Loucy (cell line): Measurements from ENCODE around the gene FKBP5.

ENCODE experiments used
- H2AFZ ChIP-seq: fragments of 200-600 bp; sonication (generic); 2 replicates; pipeline ENCODE4 v1.6.0; 2016; ENCODE audit warnings: antibody characterized with exemption, mild to moderate bottlenecking, low read length, moderate library complexity
- H3F3A ChIP-seq: fragments of 200-600 bp; 2 replicates; pipeline ENCODE4 v1.6.0; 2016; ENCODE audit warnings: antibody characterized with exemption, low read depth, mild to moderate bottlenecking
- H3K27me3 ChIP-seq: fragments of 200-600 bp; sonication (generic); 2 replicates; pipeline ENCODE4 v1.6.1; 2014; ENCODE audit warnings: low read length, mild to moderate bottlenecking; ENCODE audit not compliant: insufficient read depth, poor library complexity, severe bottlenecking
- H3K36me3 ChIP-seq: fragments of 200-600 bp; sonication (generic); 2 replicates; pipeline ENCODE4 v1.6.1; 2016; ENCODE audit warnings: low read length; ENCODE audit not compliant: insufficient read depth
- H3K4me1 ChIP-seq: fragments of 200-600 bp; sonication (generic); 2 replicates; pipeline ENCODE4 v1.5.1; 2014; ENCODE audit warnings: low read length, mild to moderate bottlenecking; ENCODE audit not compliant: insufficient read depth, poor library complexity, severe bottlenecking
- H3K4me2 ChIP-seq: fragments of 200-600 bp; sonication (generic); 2 replicates; pipeline ENCODE4 v1.6.0; 2014; ENCODE audit warnings: antibody characterized with exemption, low read length, low read depth, mild to moderate bottlenecking; ENCODE audit not compliant: poor library complexity, severe bottlenecking
- H3K4me3 ChIP-seq: fragments of 200-600 bp; sonication (generic); 2 replicates; pipeline ENCODE4 v1.5.1; 2014; ENCODE audit warnings: low read length, mild to moderate bottlenecking, mixed read lengths; ENCODE audit not compliant: poor library complexity, severe bottlenecking
- H3K79me2 ChIP-seq: fragments of 200-600 bp; sonication (generic); 2 replicates; pipeline ENCODE4 v1.6.1; 2014; ENCODE audit warnings: low read length; ENCODE audit not compliant: insufficient read depth
- H3K9ac ChIP-seq: fragments of 200-600 bp; sonication (generic); 2 replicates; pipeline ENCODE4 v1.6.0; 2014; ENCODE audit warnings: mild to moderate bottlenecking, low read depth, low read length, moderate library complexity; ENCODE audit not compliant: poor library complexity, severe bottlenecking
- H3K9me2 ChIP-seq: fragments of 200-600 bp; sonication (generic); replicated peaks from 2 replicates; pipeline ENCODE4 v1.6.1; 2016; ENCODE audit warnings: low read depth, low read length, mixed read lengths
- H3K9me3 ChIP-seq: fragments of 200-600 bp; sonication (generic); 2 replicates; pipeline ENCODE4 v1.6.1; 2014; ENCODE audit warnings: mild to moderate bottlenecking, antibody characterized with exemption, low read length, low read depth; ENCODE audit not compliant: insufficient read depth
- H4K20me1 ChIP-seq: fragments of 200-600 bp; sonication (generic); 2 replicates; pipeline ENCODE4 v1.6.0; 2014; ENCODE audit warnings: antibody characterized with exemption, low read length, mild to moderate bottlenecking; ENCODE audit not compliant: insufficient read depth, poor library complexity, severe bottlenecking
- EZH2phosphoT487 ChIP-seq: fragments of 200-600 bp; IDR thresholded peaks from 2 replicates; pipeline ENCODE4 v1.6.1; 2018; ENCODE audit warnings: antibody characterized with exemption, mild to moderate bottlenecking, moderate library complexity, borderline replicate concordance
- TF ChIP-seq, protein P1 (sequence below): fragments of 200-600 bp; sonication (generic); conservative IDR thresholded peaks from 2 replicates; pipeline ENCODE4 v1.5.1; 2014; ENCODE audit warnings: mild to moderate bottlenecking, antibody characterized with exemption, low read length

The FKBP5 gene

GRCh38 chr6:35678814-35679213 is 9.9 kb downstream of the FKBP5 start:
- no peaks in the 10 kb centered on the region for H3K27me3 ChIP-seq
- no peak overlapping the region for H2AFZ ChIP-seq
- peaks cover 14% of the 10 kb centered on the region; the same call in 1 of the 2 replicates for H3K36me3 ChIP-seq
- no peak for TF ChIP-seq EZH2phosphoT487
- TF ChIP-seq, protein P1, sequence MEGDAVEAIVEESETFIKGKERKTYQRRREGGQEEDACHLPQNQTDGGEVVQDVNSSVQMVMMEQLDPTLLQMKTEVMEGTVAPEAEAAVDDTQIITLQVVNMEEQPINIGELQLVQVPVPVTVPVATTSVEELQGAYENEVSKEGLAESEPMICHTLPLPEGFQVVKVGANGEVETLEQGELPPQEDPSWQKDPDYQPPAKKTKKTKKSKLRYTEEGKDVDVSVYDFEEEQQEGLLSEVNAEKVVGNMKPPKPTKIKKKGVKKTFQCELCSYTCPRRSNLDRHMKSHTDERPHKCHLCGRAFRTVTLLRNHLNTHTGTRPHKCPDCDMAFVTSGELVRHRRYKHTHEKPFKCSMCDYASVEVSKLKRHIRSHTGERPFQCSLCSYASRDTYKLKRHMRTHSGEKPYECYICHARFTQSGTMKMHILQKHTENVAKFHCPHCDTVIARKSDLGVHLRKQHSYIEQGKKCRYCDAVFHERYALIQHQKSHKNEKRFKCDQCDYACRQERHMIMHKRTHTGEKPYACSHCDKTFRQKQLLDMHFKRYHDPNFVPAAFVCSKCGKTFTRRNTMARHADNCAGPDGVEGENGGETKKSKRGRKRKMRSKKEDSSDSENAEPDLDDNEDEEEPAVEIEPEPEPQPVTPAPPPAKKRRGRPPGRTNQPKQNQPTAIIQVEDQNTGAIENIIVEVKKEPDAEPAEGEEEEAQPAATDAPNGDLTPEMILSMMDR, result no peak
- peaks cover 99% of the 10 kb centered on the region for H3K79me2 ChIP-seq
- H3F3A ChIP-seq, result no peaks in the 10 kb centered on the region
- H3K4me1 ChIP-seq, result peaks cover 71% of the 10 kb centered on the region
- peak overlapping the region; percentile 15 for H3K4me2 ChIP-seq
- no peaks in the 10 kb centered on the region for H3K9me2 ChIP-seq
- H3K9me3 ChIP-seq, result no peaks in the 10 kb centered on the region
- H3K9ac ChIP-seq, result peak overlapping the region; percentile 5
- H4K20me1 ChIP-seq, result peaks cover 86% of the 10 kb centered on the region
- H3K4me3 ChIP-seq, result no peak overlapping the region

- Histone ChIP-seq H3K9ac (peak overlapping the region; percentile 5), H3K79me2 (peaks cover 99% of the 10 kb centered on the region), H4K20me1 (peaks cover 90% of the 10 kb centered on the region), H2AFZ (no peak overlapping the region), H3K9me3 (no peaks in the 10 kb centered on the region), H3K9me2 (no peaks in the 10 kb centered on the region), H3K4me1 (peaks cover 73% of the 10 kb centered on the region), H3K4me2 (peak overlapping the region; percentile 15), H3K27me3 (no peaks in the 10 kb centered on the region), H3K4me3 (no peak overlapping the region), H3K36me3 (peaks cover 15% of the 10 kb centered on the region; the same call in 1 of the 2 replicates), H3F3A (no peaks in the 10 kb centered on the region)
- TF ChIP-seq, protein P1, result no peak
- no peak for TF ChIP-seq EZH2phosphoT487
Observed at GRCh38 chr6:35678021-35678654, 10.6 kb downstream of the FKBP5 start.

GRCh38 chr6:35677456-35677855 is 11.3 kb downstream of the FKBP5 start:
- peaks cover 68% of the 10 kb centered on the region for H3K4me1 ChIP-seq
- no peak overlapping the region for H2AFZ ChIP-seq
- TF ChIP-seq EZH2phosphoT487, result no peak
- TF ChIP-seq, protein P1, result no peak
- H4K20me1 ChIP-seq, result peaks cover 85% of the 10 kb centered on the region
- no peak overlapping the region for H3K4me3 ChIP-seq
- H3F3A ChIP-seq, result no peaks in the 10 kb centered on the region
- no peak overlapping the region for H3K9ac ChIP-seq
- no peaks in the 10 kb centered on the region for H3K9me2 ChIP-seq
- no peaks in the 10 kb centered on the region for H3K27me3 ChIP-seq
- H3K36me3 ChIP-seq, result peaks cover 19% of the 10 kb centered on the region; the same call in 1 of the 2 replicates
- H3K4me2 ChIP-seq, result peak overlapping the region; percentile 11
- H3K9me3 ChIP-seq, result no peaks in the 10 kb centered on the region
- H3K79me2 ChIP-seq, result peaks cover 100% of the 10 kb centered on the region
